Body of pancreas (tissue), 4 donors: ENCODE results near the gene CA9. TPM values are rescaled to one million over a fixed set of nuclear protein-coding genes. Genes with fewer than 3 reads are reported as not detected.

Experiments used
- ATAC-seq: fragments of 150-250 bp; one replicate; pipeline ENCODE4 v1.9.1; 2016
- DNase-seq, 4 donors: peaks; one replicate each; pipeline ENCODE4 v3.0.0-alpha.2; 2019
- H3K27ac ChIP-seq, 4 donors: fragments of 200-600 bp; sonication (generic); 1 replicate in 3 of 4; 2 replicates in 1 of 4; pipeline versions ENCODE4 v1.5.1 to v1.6.1; 2016 to 2019; ENCODE audit warnings: mild to moderate bottlenecking in 1 of 4, mixed read lengths in 1 of 4, moderate library complexity in 1 of 4
- H3K27me3 ChIP-seq, 2 donors: fragments of 200-600 bp; sonication (generic); one replicate each; pipeline ENCODE4 v1.6.0; 2016; ENCODE audit warnings: mild to moderate bottlenecking in 1 of 2
- H3K36me3 ChIP-seq, 2 donors: fragments of 200-600 bp; sonication (generic); replicated peaks in 1 of 2; 2 replicates each; pipeline ENCODE4 v1.5.1; 2016; ENCODE audit warnings: low read depth in 2 of 2; ENCODE audit not compliant: insufficient read depth in 1 of 2
- H3K4me1 ChIP-seq: fragments of 200-600 bp; sonication (generic); one replicate; pipeline ENCODE4 v1.6.0; 2016
- H3K4me3 ChIP-seq, 2 donors: fragments of 200-600 bp; sonication (generic); 1 replicate in 1 of 2; 2 replicates in 1 of 2; pipeline ENCODE4 v1.5.1; 2016 to 2019
- H3K9me3 ChIP-seq, 3 donors: fragments of 200-600 bp; sonication (generic); 1 replicate in 2 of 3; 2 replicates in 1 of 3; pipeline ENCODE4 v1.5.1; 2016
- POLR2A ChIP-seq, 3 donors: fragments of 450-650 bp; IDR thresholded peaks; one replicate each; pipeline ENCODE4 v1.6.1; 2016; ENCODE audit warnings: antibody characterized with exemption in 3 of 3, mild to moderate bottlenecking in 2 of 3
- WGBS, 2 donors: methylation state at CpG; one replicate each; pipeline ENCODE4 v1.1.5; 2017; 5-methylcytosine and 5-hydroxymethylcytosine counted together
- intact Hi-C: fragments of 100-400 bp; cut with DNase I; formaldehyde crosslinking; loops from one replicate; pipeline ENCODE4 v1.15.1; 2023
- total RNA-seq, 2 donors: library from RNA; depleted of rRNA; stranded (reverse); fragments of >200 nt; gene quantifications; one replicate each; pipeline ENCODE4 v1.1.0, GENCODE V29; 2016
- TF ChIP-seq, protein P1 (sequence below), 7 experiments: fragments of 450-650 bp in 4 of 7; fragments of 200-600 bp in 3 of 7; sonication (generic) in 3 of 7; IDR thresholded peaks; one replicate each; pipeline ENCODE4 v1.5.1; 2016 to 2019; ENCODE audit warnings: antibody characterized with exemption in 7 of 7

The CA9 gene
- total RNA-seq, 2 donors from 2014 or later: 2.6 to 21.8 TPM

DNA sequence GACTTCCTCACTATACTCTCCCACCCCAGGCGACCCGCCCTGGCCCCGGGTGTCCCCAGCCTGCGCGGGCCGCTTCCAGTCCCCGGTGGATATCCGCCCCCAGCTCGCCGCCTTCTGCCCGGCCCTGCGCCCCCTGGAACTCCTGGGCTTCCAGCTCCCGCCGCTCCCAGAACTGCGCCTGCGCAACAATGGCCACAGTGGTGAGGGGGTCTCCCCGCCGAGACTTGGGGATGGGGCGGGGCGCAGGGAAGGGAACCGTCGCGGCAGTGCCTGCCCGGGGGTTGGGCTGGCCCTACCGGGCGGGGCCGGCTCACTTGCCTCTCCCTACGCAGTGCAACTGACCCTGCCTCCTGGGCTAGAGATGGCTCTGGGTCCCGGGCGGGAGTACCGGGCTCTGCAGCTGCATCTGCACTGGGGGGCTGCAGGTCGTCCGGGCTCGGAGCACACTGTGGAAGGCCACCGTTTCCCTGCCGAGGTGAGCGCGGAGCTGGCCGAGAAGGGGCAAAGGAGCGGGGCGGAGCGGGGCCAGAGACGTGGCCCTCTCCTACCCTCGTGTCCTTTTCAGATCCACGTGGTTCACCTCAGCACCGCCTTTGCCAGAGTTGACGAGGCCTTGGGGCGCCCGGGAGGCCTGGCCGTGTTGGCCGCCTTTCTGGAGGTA lies 2.1 kb downstream of the CA9 start:
- intact Hi-C loops: no loop called here
- peak; percentile 47 for ATAC-seq
- peak in 2 of 4 donors; percentile 37 to 45 for DNase-seq
- H3K4me3 ChIP-seq: peak overlapping the region in 1 of 2 donors; percentile 7
- WGBS, 2 donors: 17 to 20% methylated on average over 1 to 51 of the region's 51 CpGs
- TF ChIP-seq, protein P1, sequence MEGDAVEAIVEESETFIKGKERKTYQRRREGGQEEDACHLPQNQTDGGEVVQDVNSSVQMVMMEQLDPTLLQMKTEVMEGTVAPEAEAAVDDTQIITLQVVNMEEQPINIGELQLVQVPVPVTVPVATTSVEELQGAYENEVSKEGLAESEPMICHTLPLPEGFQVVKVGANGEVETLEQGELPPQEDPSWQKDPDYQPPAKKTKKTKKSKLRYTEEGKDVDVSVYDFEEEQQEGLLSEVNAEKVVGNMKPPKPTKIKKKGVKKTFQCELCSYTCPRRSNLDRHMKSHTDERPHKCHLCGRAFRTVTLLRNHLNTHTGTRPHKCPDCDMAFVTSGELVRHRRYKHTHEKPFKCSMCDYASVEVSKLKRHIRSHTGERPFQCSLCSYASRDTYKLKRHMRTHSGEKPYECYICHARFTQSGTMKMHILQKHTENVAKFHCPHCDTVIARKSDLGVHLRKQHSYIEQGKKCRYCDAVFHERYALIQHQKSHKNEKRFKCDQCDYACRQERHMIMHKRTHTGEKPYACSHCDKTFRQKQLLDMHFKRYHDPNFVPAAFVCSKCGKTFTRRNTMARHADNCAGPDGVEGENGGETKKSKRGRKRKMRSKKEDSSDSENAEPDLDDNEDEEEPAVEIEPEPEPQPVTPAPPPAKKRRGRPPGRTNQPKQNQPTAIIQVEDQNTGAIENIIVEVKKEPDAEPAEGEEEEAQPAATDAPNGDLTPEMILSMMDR (IDR thresholded peaks at IDR 0.05): no peak
- TF ChIP-seq POLR2A (IDR thresholded peaks at IDR 0.05): no peak
- H3K27ac ChIP-seq: no peak overlapping the region
- no peaks in the 10 kb centered on the region for H3K9me3 ChIP-seq
- H3K27me3 ChIP-seq: no peaks in the 10 kb centered on the region
- peaks cover 34% of the 10 kb centered on the region for H3K4me1 ChIP-seq
- no peaks in the 10 kb centered on the region for H3K36me3 ChIP-seq

DNA sequence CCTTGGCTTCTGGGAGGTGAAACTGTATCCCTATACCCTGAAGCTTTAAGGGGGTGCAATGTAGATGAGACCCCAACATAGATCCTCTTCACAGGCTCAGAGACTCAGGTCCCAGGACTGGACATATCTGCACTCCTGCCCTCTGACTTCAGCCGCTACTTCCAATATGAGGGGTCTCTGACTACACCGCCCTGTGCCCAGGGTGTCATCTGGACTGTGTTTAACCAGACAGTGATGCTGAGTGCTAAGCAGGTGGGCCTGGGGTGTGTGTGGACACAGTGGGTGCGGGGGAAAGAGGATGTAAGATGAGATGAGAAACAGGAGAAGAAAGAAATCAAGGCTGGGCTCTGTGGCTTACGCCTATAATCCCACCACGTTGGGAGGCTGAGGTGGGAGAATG lies 5.4 kb downstream of the CA9 start:
- WGBS, 2 donors: 86 to 88% methylated on average over 5 of the region's 5 CpGs
- intact Hi-C loops: no loop called here
- TF ChIP-seq, protein P1 (IDR thresholded peaks at IDR 0.05): no peak
- no peak for TF ChIP-seq POLR2A (IDR thresholded peaks at IDR 0.05)
- H3K27me3 ChIP-seq: no peaks in the 10 kb centered on the region
- H3K27ac ChIP-seq: no peak overlapping the region
- ATAC-seq (no peak), DNase-seq (no peak)
- H3K4me3 ChIP-seq: no peak overlapping the region
- H3K4me1 ChIP-seq: peaks cover 16% of the 10 kb centered on the region
- H3K36me3 ChIP-seq: no peaks in the 10 kb centered on the region
- no peaks in the 10 kb centered on the region for H3K9me3 ChIP-seq

DNA sequence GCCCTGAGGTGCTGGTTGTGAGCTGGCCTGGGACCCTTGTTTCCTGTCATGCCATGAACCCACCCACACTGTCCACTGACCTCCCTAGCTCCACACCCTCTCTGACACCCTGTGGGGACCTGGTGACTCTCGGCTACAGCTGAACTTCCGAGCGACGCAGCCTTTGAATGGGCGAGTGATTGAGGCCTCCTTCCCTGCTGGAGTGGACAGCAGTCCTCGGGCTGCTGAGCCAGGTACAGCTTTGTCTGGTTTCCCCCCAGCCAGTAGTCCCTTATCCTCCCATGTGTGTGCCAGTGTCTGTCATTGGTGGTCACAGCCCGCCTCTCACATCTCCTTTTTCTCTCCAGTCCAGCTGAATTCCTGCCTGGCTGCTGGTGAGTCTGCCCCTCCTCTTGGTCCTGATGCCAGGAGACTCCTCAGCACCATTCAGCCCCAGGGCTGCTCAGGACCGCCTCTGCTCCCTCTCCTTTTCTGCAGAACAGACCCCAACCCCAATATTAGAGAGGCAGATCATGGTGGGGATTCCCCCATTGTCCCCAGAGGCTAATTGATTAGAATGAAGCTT lies 6.1 kb downstream of the CA9 start:
- TF ChIP-seq, protein P1 (IDR thresholded peaks at IDR 0.05): no peak
- no peak for TF ChIP-seq POLR2A (IDR thresholded peaks at IDR 0.05)
- Histone ChIP-seq H3K9me3 (no peaks in the 10 kb centered on the region), H3K4me1 (peaks cover 14% of the 10 kb centered on the region), H3K36me3 (no peaks in the 10 kb centered on the region), H3K27ac (no peak overlapping the region), H3K4me3 (no peak overlapping the region), H3K27me3 (no peaks in the 10 kb centered on the region)
- no peak for DNase-seq
- intact Hi-C loops: no loop called here
- WGBS, 2 donors: 87 to 90% methylated on average over 4 to 8 of the region's 8 CpGs
- ATAC-seq: no peak

DNA sequence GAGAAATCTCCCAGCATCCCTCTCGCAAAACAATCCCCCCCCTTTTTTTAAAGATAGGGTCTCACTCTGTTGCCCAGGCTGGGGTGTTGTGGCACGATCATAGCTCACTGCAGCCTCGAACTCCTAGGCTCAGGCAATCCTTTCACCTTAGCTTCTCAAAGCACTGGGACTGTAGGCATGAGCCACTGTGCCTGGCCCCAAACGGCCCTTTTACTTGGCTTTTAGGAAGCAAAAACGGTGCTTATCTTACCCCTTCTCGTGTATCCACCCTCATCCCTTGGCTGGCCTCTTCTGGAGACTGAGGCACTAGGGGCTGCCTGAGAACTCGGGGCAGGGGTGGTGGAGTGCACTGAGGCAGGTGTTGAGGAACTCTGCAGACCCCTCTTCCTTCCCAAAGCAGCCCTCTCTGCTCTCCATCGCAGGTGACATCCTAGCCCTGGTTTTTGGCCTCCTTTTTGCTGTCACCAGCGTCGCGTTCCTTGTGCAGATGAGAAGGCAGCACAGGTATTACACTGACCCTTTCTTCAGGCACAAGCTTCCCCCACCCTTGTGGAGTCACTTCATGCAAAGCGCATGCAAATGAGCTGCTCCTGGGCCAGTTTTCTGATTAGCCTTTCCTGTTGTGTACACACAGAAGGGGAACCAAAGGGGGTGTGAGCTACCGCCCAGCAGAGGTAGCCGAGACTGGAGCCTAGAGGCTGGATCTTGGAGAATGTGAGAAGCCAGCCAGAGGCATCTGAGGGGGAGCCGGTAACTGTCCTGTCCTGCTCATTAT lies 6.8 kb downstream of the CA9 start:
- Histone ChIP-seq H3K27ac (no peak overlapping the region), H3K27me3 (no peaks in the 10 kb centered on the region), H3K4me3 (no peak overlapping the region), H3K4me1 (peaks cover 10% of the 10 kb centered on the region), H3K36me3 (no peaks in the 10 kb centered on the region), H3K9me3 (no peaks in the 10 kb centered on the region)
- no peak for DNase-seq
- intact Hi-C loops: no loop called here
- WGBS, 2 donors: 63 to 72% methylated on average over 15 of the region's 15 CpGs
- TF ChIP-seq, protein P1 (IDR thresholded peaks at IDR 0.05): no peak
- TF ChIP-seq POLR2A (IDR thresholded peaks at IDR 0.05): no peak
- ATAC-seq: no peak
